Forelimb muscle (tissue), 1 donor: ENCODE data around the gene VASH1. TPM values are rescaled to one million over a fixed set of nuclear protein-coding genes. Genes with fewer than 3 reads are reported as not detected.

Experiments used
- DNase-seq: peaks from one replicate; pipeline ENCODE4 v3.0.0-alpha.2; 2013; ENCODE audit warnings: low read depth
- polyA plus RNA-seq: library from polyadenylated mRNA; unstranded; fragments of 120-200 nt; gene quantifications from one replicate; pipeline ENCODE4 v1.2.1, GENCODE V29; 2013; ENCODE audit not compliant: insufficient read length

Gene VASH1
- polyA plus RNA-seq, 1 donor, result 45.7 TPM

GRCh38 chr14:76829650-76830421, 68.6 kb downstream of the VASH1 start:
- peak; percentile 54 for DNase-seq

- no peak for DNase-seq
These were observed 69.3 kb downstream of the VASH1 start for GRCh38 chr14:76830556-76830955.

- no peak for DNase-seq
These were observed 71.3 kb downstream of the VASH1 start for GRCh38 chr14:76832503-76832988.

Other genes with a start within 250 kb of the VASH1 start
- gene ANGEL1, start 51.4 kb downstream of the VASH1 start, polyA plus RNA-seq, result 21.3 TPM
- gene LRRC74A, start 64.9 kb downstream of the VASH1 start, polyA plus RNA-seq, result 0.18 TPM